Loucy (cell line): ENCODE measurements around the gene CRTC1.

Source experiments
- H2AFZ ChIP-seq: fragments of 200-600 bp; sonication (generic); 2 replicates; pipeline ENCODE4 v1.6.0; 2016; ENCODE audit warnings: antibody characterized with exemption, mild to moderate bottlenecking, low read length, moderate library complexity
- H3F3A ChIP-seq: fragments of 200-600 bp; 2 replicates; pipeline ENCODE4 v1.6.0; 2016; ENCODE audit warnings: antibody characterized with exemption, low read depth, mild to moderate bottlenecking
- H3K27me3 ChIP-seq: fragments of 200-600 bp; sonication (generic); 2 replicates; pipeline ENCODE4 v1.6.1; 2014; ENCODE audit warnings: low read length, mild to moderate bottlenecking; ENCODE audit not compliant: insufficient read depth, poor library complexity, severe bottlenecking
- H3K36me3 ChIP-seq: fragments of 200-600 bp; sonication (generic); 2 replicates; pipeline ENCODE4 v1.6.1; 2016; ENCODE audit warnings: low read length; ENCODE audit not compliant: insufficient read depth
- H3K4me1 ChIP-seq: fragments of 200-600 bp; sonication (generic); 2 replicates; pipeline ENCODE4 v1.5.1; 2014; ENCODE audit warnings: low read length, mild to moderate bottlenecking; ENCODE audit not compliant: insufficient read depth, poor library complexity, severe bottlenecking
- H3K4me2 ChIP-seq: fragments of 200-600 bp; sonication (generic); 2 replicates; pipeline ENCODE4 v1.6.0; 2014; ENCODE audit warnings: antibody characterized with exemption, low read length, low read depth, mild to moderate bottlenecking; ENCODE audit not compliant: poor library complexity, severe bottlenecking
- H3K4me3 ChIP-seq: fragments of 200-600 bp; sonication (generic); 2 replicates; pipeline ENCODE4 v1.5.1; 2014; ENCODE audit warnings: low read length, mild to moderate bottlenecking, mixed read lengths; ENCODE audit not compliant: poor library complexity, severe bottlenecking
- H3K79me2 ChIP-seq: fragments of 200-600 bp; sonication (generic); 2 replicates; pipeline ENCODE4 v1.6.1; 2014; ENCODE audit warnings: low read length; ENCODE audit not compliant: insufficient read depth
- H3K9ac ChIP-seq: fragments of 200-600 bp; sonication (generic); 2 replicates; pipeline ENCODE4 v1.6.0; 2014; ENCODE audit warnings: mild to moderate bottlenecking, low read depth, low read length, moderate library complexity; ENCODE audit not compliant: poor library complexity, severe bottlenecking
- H3K9me2 ChIP-seq: fragments of 200-600 bp; sonication (generic); replicated peaks from 2 replicates; pipeline ENCODE4 v1.6.1; 2016; ENCODE audit warnings: low read depth, low read length, mixed read lengths
- H3K9me3 ChIP-seq: fragments of 200-600 bp; sonication (generic); 2 replicates; pipeline ENCODE4 v1.6.1; 2014; ENCODE audit warnings: mild to moderate bottlenecking, antibody characterized with exemption, low read length, low read depth; ENCODE audit not compliant: insufficient read depth
- H4K20me1 ChIP-seq: fragments of 200-600 bp; sonication (generic); 2 replicates; pipeline ENCODE4 v1.6.0; 2014; ENCODE audit warnings: antibody characterized with exemption, low read length, mild to moderate bottlenecking; ENCODE audit not compliant: insufficient read depth, poor library complexity, severe bottlenecking
- CTCF ChIP-seq: fragments of 200-600 bp; sonication (generic); conservative IDR thresholded peaks from 2 replicates; pipeline ENCODE4 v1.5.1; 2014; ENCODE audit warnings: mild to moderate bottlenecking, antibody characterized with exemption, low read length
- EZH2phosphoT487 ChIP-seq: fragments of 200-600 bp; IDR thresholded peaks from 2 replicates; pipeline ENCODE4 v1.6.1; 2018; ENCODE audit warnings: antibody characterized with exemption, mild to moderate bottlenecking, moderate library complexity, borderline replicate concordance

The CRTC1 gene

GRCh38 chr19:18738961-18739690, 55.6 kb downstream of the CRTC1 start:
- Histone ChIP-seq H3K9me3 (no peaks in the 10 kb centered on the region), H3K9me2 (no peaks in the 10 kb centered on the region), H3F3A (no peaks in the 10 kb centered on the region), H3K79me2 (no peaks in the 10 kb centered on the region), H3K4me1 (no peaks in the 10 kb centered on the region), H3K9ac (no peak overlapping the region), H3K4me3 (no peak overlapping the region), H4K20me1 (no peaks in the 10 kb centered on the region), H3K4me2 (no peak overlapping the region), H3K36me3 (no peaks in the 10 kb centered on the region), H3K27me3 (no peaks in the 10 kb centered on the region), H2AFZ (no peak overlapping the region)
- TF ChIP-seq EZH2phosphoT487 (no peak), CTCF (no peak)

- no peaks in the 10 kb centered on the region for H3K4me1 ChIP-seq
- H3K79me2 ChIP-seq: no peaks in the 10 kb centered on the region
- H4K20me1 ChIP-seq: no peaks in the 10 kb centered on the region
- H3K9ac ChIP-seq: no peak overlapping the region
- H3K4me3 ChIP-seq: no peak overlapping the region
- TF ChIP-seq CTCF (no peak), EZH2phosphoT487 (no peak)
- H3K27me3 ChIP-seq: no peaks in the 10 kb centered on the region
- H2AFZ ChIP-seq: no peak overlapping the region
- no peak overlapping the region for H3K4me2 ChIP-seq
- H3K36me3 ChIP-seq: no peaks in the 10 kb centered on the region
- H3K9me3 ChIP-seq: no peaks in the 10 kb centered on the region
- H3K9me2 ChIP-seq: no peaks in the 10 kb centered on the region
- no peaks in the 10 kb centered on the region for H3F3A ChIP-seq
Observed at GRCh38 chr19:18741124-18742121, 57.9 kb downstream of the CRTC1 start.

DNA sequence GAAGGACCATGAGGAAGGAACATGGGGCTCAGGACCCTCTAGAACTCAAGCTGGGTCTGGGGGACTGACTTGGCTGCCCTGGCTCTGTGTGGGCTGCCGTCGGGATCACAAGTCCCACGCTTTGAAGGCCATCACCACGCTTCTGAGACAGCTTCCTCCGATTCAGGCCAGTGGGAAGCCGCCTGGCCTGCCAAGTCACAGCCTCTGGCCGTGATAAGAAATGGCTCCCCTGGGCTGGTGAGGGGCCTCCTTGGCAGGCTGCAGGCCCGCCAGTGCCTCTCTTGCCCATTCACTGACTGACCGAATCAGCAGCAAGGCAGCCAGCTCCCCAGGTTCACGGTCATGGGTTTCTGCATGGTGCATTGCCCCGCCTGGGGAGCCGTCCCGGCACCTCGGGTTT, 58.8 kb downstream of the CRTC1 start:
- Histone ChIP-seq H2AFZ (no peak overlapping the region), H3K79me2 (no peaks in the 10 kb centered on the region), H4K20me1 (no peaks in the 10 kb centered on the region), H3K9me2 (no peaks in the 10 kb centered on the region), H3K4me1 (no peaks in the 10 kb centered on the region), H3K4me3 (no peak overlapping the region), H3K27me3 (no peaks in the 10 kb centered on the region), H3K9ac (no peak overlapping the region), H3K4me2 (no peak overlapping the region), H3K9me3 (no peaks in the 10 kb centered on the region), H3K36me3 (no peaks in the 10 kb centered on the region), H3F3A (no peaks in the 10 kb centered on the region)
- TF ChIP-seq EZH2phosphoT487: no peak
